ENCODE results near the gene LRMDA.

DNA sequence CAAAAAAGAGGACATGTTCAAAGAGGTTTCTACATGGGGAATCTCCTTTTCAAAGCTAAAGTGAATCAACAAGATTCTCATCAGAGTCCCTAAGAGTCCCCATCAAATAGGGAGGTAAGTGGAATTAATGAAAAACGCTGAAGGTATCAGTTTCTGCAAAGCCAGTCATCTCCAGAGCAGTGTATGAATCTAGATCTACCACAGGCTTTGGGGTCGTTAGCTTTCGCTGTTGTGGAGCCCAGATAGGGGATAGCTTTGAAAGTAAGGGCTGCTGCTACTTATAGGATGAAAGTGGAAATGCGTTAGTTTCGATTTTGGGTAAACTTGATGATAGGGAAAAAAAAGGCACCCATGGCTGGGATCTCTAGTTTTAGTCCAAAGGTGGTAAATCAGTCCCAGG is 748.4 kb downstream of the LRMDA start:
- TF ChIP-seq, protein P1, sequence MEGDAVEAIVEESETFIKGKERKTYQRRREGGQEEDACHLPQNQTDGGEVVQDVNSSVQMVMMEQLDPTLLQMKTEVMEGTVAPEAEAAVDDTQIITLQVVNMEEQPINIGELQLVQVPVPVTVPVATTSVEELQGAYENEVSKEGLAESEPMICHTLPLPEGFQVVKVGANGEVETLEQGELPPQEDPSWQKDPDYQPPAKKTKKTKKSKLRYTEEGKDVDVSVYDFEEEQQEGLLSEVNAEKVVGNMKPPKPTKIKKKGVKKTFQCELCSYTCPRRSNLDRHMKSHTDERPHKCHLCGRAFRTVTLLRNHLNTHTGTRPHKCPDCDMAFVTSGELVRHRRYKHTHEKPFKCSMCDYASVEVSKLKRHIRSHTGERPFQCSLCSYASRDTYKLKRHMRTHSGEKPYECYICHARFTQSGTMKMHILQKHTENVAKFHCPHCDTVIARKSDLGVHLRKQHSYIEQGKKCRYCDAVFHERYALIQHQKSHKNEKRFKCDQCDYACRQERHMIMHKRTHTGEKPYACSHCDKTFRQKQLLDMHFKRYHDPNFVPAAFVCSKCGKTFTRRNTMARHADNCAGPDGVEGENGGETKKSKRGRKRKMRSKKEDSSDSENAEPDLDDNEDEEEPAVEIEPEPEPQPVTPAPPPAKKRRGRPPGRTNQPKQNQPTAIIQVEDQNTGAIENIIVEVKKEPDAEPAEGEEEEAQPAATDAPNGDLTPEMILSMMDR (IDR thresholded peaks at IDR 0.05) = no peak
- no peak for TF ChIP-seq POLR2A (IDR thresholded peaks at IDR 0.05)

Data from tibial nerve (tissue), 3 donors.